ENCODE results near the gene LHFPL2. TPM values are rescaled to one million over a fixed set of nuclear protein-coding genes. Genes with fewer than 3 reads are reported as not detected.

The LHFPL2 gene
- total RNA-seq, 1 donor from 2014 or later, result 42.1 TPM

DNA sequence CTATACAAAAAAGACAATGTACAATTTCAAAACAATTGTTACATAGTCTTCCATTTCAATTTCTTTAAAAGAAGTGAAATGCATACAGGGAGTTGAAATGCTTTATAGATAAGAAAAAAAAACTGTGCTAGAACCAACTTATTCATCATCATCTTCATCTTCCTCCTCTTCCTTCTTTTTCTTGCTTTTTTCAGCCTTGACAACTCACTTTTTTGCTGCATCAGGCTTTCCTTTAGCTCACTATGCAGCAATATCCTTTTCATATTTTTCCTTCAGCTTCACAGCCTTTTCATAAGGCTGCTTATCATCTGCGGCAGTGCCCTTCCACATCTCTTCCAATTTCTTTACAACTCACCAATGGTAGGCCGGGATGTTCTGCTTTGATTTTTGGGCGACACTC is 4.4 kb downstream of the LHFPL2 start:
- Mint-ChIP-seq H3K27ac (no peak overlapping the region), H3K4me1 (peaks cover 54% of the 10 kb centered on the region), H3K27me3 (ENCODE audit: low read depth) (no peaks in the 10 kb centered on the region), H3K36me3 (peaks cover 4% of the 10 kb centered on the region), H3K4me3 (no peak overlapping the region), H3K9me3 (no peaks in the 10 kb centered on the region)
- no peak for DNase-seq (ENCODE audit: low spot score in 2 of 2, unreplicated experiment in 2 of 2)
- TF ChIP-seq, protein P1, sequence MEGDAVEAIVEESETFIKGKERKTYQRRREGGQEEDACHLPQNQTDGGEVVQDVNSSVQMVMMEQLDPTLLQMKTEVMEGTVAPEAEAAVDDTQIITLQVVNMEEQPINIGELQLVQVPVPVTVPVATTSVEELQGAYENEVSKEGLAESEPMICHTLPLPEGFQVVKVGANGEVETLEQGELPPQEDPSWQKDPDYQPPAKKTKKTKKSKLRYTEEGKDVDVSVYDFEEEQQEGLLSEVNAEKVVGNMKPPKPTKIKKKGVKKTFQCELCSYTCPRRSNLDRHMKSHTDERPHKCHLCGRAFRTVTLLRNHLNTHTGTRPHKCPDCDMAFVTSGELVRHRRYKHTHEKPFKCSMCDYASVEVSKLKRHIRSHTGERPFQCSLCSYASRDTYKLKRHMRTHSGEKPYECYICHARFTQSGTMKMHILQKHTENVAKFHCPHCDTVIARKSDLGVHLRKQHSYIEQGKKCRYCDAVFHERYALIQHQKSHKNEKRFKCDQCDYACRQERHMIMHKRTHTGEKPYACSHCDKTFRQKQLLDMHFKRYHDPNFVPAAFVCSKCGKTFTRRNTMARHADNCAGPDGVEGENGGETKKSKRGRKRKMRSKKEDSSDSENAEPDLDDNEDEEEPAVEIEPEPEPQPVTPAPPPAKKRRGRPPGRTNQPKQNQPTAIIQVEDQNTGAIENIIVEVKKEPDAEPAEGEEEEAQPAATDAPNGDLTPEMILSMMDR (IDR thresholded peaks at IDR 0.05; ENCODE audit: unreplicated experiment), result no peak

DNA sequence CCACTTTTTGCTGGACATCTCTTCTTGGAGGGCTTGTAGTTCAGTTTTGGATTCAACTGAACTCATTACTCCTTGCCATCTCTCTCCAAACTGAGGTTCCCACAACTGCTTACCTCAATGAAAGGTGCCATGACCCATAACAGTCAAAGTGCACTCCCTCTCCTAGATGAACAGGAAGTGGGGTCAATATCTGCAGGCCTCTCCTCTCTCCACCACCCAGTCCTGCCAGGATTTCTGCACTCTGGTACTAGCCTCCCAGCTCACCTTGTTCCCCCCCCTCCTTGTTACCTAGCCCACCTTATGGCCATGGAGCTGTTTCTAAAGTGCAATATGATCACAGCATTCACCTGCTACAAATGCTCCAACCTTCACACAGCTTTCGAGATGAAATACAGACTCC is 5.9 kb downstream of the LHFPL2 start:
- Mint-ChIP-seq H3K9me3 (no peaks in the 10 kb centered on the region), H3K27ac (no peak overlapping the region), H3K4me1 (peaks cover 63% of the 10 kb centered on the region), H3K36me3 (peaks cover 4% of the 10 kb centered on the region), H3K4me3 (no peak overlapping the region), H3K27me3 (ENCODE audit: low read depth) (no peaks in the 10 kb centered on the region)
- TF ChIP-seq, protein P1 (IDR thresholded peaks at IDR 0.05; ENCODE audit: unreplicated experiment), result no peak
- DNase-seq (ENCODE audit: low spot score in 2 of 2, unreplicated experiment in 2 of 2), result no peak

DNA sequence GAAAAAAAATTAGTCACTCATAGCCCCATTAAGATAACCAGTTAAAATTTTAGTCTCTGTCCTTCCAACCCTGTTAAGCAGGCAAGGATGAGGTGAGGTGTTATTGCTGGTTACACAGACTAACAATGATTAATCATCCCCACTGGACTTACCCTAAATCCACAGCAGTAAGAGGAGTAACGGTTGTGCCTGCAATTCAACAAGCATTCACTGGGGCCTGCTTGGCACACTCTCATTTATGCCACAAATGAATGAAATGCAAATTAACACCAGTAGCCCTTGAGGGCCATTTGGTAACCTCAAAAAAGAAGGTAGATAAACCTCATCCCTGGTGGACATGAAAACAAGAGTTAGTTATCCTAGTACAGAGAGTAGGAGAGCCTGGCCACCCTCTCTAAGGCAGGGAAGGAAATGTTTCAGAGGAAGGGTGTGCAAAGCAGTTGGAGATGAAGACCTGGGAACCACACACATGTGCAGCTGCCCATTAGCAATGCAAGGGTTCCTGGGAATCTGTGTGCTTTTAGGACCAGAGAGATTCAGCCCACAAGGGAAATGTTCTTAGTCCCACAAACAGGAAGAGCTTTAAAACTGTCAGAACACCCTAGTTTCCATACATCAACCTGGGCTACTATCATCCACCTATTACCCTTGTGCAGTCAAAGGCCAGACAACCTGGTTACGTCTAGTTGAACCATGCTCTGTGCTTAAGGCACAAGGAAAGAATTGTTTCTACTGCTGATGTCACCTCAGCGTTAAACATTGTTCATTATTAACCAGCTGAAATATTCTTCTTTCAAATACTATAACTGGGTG is 7.7 kb downstream of the LHFPL2 start:
- TF ChIP-seq, protein P1 (IDR thresholded peaks at IDR 0.05; ENCODE audit: unreplicated experiment), result no peak
- Mint-ChIP-seq H3K9me3 (no peaks in the 10 kb centered on the region), H3K4me3 (no peak overlapping the region), H3K27ac (peak overlapping the region; percentile 81), H3K36me3 (peaks cover 4% of the 10 kb centered on the region), H3K27me3 (ENCODE audit: low read depth) (no peaks in the 10 kb centered on the region), H3K4me1 (peaks cover 60% of the 10 kb centered on the region)
- no peak for DNase-seq (ENCODE audit: low spot score in 2 of 2, unreplicated experiment in 2 of 2)

DNA sequence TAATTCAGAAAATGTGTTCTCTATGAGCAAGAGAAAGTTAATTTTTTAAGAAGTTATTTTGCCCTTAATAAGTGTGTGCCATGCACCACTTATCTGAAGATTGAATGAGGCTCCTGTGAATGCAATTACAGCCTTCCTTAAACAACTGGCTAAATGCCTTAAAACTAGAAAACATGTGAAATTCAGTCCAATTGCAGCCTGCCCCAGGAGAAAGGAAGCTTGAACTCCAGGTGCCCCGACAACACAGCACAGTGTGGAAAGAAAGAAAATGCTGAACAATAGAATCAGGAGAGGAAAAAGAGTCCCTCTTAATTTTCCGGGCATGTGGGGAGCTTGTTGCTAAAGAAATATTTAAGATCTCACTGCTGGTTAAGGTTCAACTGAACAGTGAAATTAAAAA is 8.8 kb downstream of the LHFPL2 start:
- Mint-ChIP-seq H3K4me1 (peaks cover 57% of the 10 kb centered on the region), H3K27ac (peak overlapping the region; percentile 81), H3K9me3 (no peaks in the 10 kb centered on the region), H3K4me3 (no peak overlapping the region), H3K36me3 (peaks cover 4% of the 10 kb centered on the region), H3K27me3 (ENCODE audit: low read depth) (no peaks in the 10 kb centered on the region)
- TF ChIP-seq, protein P1 (IDR thresholded peaks at IDR 0.05; ENCODE audit: unreplicated experiment), result no peak
- DNase-seq (ENCODE audit: low spot score in 2 of 2, unreplicated experiment in 2 of 2), result no peak

DNA sequence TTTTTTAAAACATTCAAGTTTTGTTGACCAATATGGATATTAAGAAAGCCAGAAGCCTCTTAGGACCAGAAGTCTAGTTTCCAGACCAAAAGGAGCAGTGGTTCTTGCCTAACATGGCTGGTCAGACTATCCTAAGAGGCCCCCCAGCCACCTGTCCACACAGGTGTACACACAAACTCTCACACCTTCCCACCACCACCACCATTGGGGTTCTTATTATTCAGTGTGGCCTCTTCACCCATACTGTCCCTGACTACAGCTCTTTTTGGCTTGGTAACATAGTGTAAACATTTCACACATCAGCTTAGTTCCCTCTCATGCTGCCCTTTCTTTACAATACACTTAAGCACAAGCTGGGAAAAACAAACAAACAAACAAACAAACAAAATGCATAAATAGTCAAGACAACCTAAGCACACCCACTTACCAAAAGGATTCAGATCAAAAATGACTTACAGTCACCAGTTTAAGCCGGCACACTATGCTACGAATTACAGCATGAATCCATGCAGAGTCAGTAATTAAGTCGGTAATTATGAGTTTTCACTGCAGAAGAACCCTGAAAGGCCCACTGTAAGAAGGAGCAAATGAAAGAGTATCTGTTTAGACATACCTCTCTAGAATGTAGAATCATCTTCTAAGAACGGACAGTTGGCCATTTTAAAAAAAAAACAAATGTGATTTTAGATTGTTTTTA is 9.5 kb downstream of the LHFPL2 start:
- H3K27ac Mint-ChIP-seq, result peak overlapping the region; percentile 82
- peaks cover 55% of the 10 kb centered on the region for H3K4me1 Mint-ChIP-seq
- H3K9me3 Mint-ChIP-seq, result no peaks in the 10 kb centered on the region
- TF ChIP-seq, protein P1 (IDR thresholded peaks at IDR 0.05; ENCODE audit: unreplicated experiment), result no peak
- H3K36me3 Mint-ChIP-seq, result peaks cover under 1% of the 10 kb centered on the region
- no peak overlapping the region for H3K4me3 Mint-ChIP-seq
- no peaks in the 10 kb centered on the region for H3K27me3 Mint-ChIP-seq (ENCODE audit: low read depth)
- no peak for DNase-seq (ENCODE audit: low spot score in 2 of 2, unreplicated experiment in 2 of 2)

Data from mesothelial cell of epicardium (in vitro differentiated cells).